ENCODE results near the gene CPE. TPM values are rescaled to one million over a fixed set of nuclear protein-coding genes. Genes with fewer than 3 reads are reported as not detected.

CPE gene
- total and polyA plus RNA-seq, 2 donors (not counting 3 experiments of a cell fraction or from before 2014, with no cell fraction given) = 2.7 to 9.2 TPM

DNA sequence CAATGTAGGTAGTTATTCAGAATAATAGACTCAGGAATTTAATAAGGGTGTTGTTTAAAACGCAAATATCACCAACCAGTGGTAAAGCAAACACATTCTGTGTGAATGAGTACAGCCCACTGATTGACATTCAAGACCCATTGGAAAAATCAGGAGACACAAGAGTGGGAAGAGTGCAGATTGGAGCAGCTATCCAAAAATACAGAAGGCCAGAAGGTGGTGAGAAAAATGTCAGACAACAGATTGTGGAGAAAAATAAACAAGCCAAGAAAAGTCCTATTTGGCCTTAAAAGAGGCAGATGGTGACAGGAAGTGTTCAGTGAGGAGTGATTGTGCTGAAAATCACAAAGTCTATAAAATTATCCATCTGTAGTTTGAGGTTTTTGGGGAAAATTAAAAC is 39.3 kb downstream of the CPE start:
- Histone ChIP-seq H3K9ac (replicated peaks; ENCODE audit: extremely low read depth, insufficient read depth, low read length) (no peak overlapping the region), H2AFZ (ENCODE audit: low read depth, low read length) (no peak overlapping the region), H3K4me2 (ENCODE audit: insufficient read depth, low read length) (no peak overlapping the region), H3K79me2 (ENCODE audit: control insufficient read depth, insufficient read depth, low read length) (no peaks in the 10 kb centered on the region), H3K9me3 (replicated peaks; ENCODE audit: control insufficient read depth, insufficient read depth, low read length) (no peaks in the 10 kb centered on the region), H3K4me3 (replicated peaks in 1 of 3; ENCODE audit: insufficient read depth in 1 of 3, low read depth in 1 of 3, low read length in 3 of 3) (no peak overlapping the region), H3K4me1 (ENCODE audit: control insufficient read depth, extremely low read depth, insufficient read depth, low read length) (no peaks in the 10 kb centered on the region), H3K27ac (ENCODE audit: insufficient read depth, low read depth, low read length) (no peak overlapping the region), H3K9me1 (replicated peaks; ENCODE audit: control insufficient read depth, extremely low read depth, insufficient read depth, low read length) (no peaks in the 10 kb centered on the region), H3K36me3 (ENCODE audit: control insufficient read depth in 2 of 2, extremely low read depth in 1 of 2, insufficient read depth in 2 of 2, low read length in 2 of 2) (no peaks in the 10 kb centered on the region), H3K27me3 (ENCODE audit: control insufficient read depth in 2 of 2, insufficient read depth in 2 of 2, low read length in 2 of 2) (no peaks in the 10 kb centered on the region), H4K20me1 (replicated peaks; ENCODE audit: control insufficient read depth, extremely low read depth, insufficient read depth, low read length) (no peaks in the 10 kb centered on the region)
- dilution Hi-C loops (cut with MboI; ENCODE audit: extremely low pct_ligation_motif_present, low sequenced_read_pairs) = no loop called here
- TF ChIP-seq, protein P1, sequence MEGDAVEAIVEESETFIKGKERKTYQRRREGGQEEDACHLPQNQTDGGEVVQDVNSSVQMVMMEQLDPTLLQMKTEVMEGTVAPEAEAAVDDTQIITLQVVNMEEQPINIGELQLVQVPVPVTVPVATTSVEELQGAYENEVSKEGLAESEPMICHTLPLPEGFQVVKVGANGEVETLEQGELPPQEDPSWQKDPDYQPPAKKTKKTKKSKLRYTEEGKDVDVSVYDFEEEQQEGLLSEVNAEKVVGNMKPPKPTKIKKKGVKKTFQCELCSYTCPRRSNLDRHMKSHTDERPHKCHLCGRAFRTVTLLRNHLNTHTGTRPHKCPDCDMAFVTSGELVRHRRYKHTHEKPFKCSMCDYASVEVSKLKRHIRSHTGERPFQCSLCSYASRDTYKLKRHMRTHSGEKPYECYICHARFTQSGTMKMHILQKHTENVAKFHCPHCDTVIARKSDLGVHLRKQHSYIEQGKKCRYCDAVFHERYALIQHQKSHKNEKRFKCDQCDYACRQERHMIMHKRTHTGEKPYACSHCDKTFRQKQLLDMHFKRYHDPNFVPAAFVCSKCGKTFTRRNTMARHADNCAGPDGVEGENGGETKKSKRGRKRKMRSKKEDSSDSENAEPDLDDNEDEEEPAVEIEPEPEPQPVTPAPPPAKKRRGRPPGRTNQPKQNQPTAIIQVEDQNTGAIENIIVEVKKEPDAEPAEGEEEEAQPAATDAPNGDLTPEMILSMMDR (IDR thresholded peaks at IDR 0.05; ENCODE audit: extremely low read depth in 1 of 2, insufficient read depth in 1 of 2, low read depth in 1 of 2, low read length in 2 of 2) = no peak
- no peak for TF ChIP-seq MAX (IDR thresholded peaks at IDR 0.05; ENCODE audit: insufficient read depth, insufficient read length)
- TF ChIP-seq FOS (IDR thresholded peaks at IDR 0.05; ENCODE audit: borderline replicate concordance, insufficient read depth, low read length) = no peak
- no peak for TF ChIP-seq JUN (IDR thresholded peaks at IDR 0.05; ENCODE audit: borderline replicate concordance, insufficient read depth, insufficient read length, low read depth)
- no peak for TF ChIP-seq POLR2AphosphoS5 (IDR thresholded peaks at IDR 0.05; ENCODE audit: insufficient read depth, low read depth, low read length)
- no peak for TF ChIP-seq MYC (IDR thresholded peaks at IDR 0.05; ENCODE audit: low read depth, low read length)
- TF ChIP-seq GATA2 (IDR thresholded peaks at IDR 0.05; ENCODE audit: insufficient read depth, insufficient read length, low read depth, low read length) = no peak
- TF ChIP-seq POLR2A (IDR thresholded peaks at IDR 0.05; ENCODE audit: low read depth, low read length) = no peak
- FAIRE-seq (no peak), DNase-seq (ENCODE audit: low read depth, low spot score) (no peak)
- BruUV-seq (replicated peaks) = no TSS peak
- intact Hi-C loops (cut with micrococcal nuclease) = no loop called here
- ChIA-PET CTCF (no interaction called here), POLR2A (no interaction called here)

Data from endothelial cell of umbilical vein (primary cell).